NCI-H128 (cell line): Measurements from ENCODE around the gene DARS1.

Source experiments
- DNase-seq: peaks from one replicate; lab custom pipeline; 2025; ENCODE audit not compliant: unreplicated experiment; lab: John Stamatoyannopoulos, UW

The DARS1 gene

DNA sequence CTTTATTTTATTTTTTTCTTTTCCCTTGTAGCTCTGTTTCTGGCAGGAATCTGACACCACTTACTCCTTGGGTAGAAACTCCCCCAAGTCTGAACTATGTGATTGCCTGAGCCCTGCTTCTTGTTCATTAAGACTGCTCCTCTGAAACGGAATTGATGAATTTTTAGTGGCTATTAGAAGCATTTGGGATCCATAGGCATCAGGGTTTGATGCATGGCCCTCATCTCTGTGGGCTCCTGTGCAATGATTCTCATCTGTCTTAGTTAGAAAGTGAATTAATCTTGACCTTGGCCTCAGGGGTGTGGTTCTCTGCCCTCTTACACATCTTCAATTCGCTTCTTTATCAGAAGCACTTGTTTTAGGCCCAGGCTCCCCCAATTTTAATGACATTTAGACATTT is 31.0 kb upstream of the DARS1 start:
- DNase-seq: no peak

DNA sequence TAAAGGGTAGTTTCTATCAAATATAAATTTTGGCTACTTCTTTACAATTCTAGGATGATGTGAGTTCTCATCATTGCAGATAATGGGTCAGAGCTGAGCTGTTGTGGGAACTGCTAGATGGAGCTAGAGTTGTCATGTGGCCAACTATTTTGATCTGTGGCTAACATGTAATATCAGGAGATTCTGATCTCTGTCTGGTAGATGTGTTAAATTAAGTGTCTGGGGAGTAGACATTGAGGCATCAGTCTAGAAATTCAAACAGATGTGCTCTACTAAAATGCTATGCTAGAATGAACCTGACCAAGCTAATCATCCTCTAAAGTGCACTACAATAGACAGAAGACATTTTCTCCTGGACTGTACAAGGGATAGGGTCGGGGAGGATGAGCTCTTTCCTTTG is 30.3 kb upstream of the DARS1 start:
- no peak for DNase-seq

DNA sequence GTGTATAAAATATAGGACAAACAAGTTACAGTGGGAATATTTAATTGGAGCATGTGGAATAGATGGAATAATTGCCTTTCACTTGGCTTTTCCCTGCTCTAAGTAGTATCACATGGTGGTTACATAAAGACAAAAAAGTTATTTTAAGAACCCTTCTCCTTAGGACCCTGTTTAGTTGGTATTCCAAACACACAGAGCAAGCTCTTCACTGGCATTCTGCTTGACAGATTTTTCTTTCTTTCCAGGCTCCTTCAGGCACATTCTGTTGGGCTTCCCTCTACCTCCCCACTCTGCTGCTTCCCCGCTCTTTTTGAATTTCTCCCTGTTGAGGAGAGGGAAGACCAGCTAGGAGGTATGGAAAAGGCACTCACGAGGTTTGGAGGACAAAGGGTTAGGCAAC is 29.0 kb upstream of the DARS1 start:
- no peak for DNase-seq

DNA sequence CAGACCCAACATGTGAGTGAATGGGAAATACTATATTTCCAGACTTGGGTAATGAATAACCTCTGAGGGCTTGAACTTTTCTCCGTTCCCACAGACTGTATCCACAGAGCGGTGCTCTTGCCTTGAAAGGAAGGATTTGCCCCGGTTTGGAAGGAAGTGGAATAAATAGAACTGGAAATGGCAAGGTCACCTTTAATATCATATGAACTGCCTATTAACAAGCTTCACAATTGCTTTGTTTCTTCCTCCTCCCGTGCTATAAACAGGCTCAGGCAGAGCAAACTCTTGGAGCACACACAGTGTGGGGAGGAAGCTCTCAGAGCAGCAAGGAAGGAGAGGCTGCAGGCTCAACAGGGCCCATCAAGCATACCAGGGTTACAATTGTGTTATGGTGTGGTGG is 28.5 kb upstream of the DARS1 start:
- DNase-seq: no peak

DNA sequence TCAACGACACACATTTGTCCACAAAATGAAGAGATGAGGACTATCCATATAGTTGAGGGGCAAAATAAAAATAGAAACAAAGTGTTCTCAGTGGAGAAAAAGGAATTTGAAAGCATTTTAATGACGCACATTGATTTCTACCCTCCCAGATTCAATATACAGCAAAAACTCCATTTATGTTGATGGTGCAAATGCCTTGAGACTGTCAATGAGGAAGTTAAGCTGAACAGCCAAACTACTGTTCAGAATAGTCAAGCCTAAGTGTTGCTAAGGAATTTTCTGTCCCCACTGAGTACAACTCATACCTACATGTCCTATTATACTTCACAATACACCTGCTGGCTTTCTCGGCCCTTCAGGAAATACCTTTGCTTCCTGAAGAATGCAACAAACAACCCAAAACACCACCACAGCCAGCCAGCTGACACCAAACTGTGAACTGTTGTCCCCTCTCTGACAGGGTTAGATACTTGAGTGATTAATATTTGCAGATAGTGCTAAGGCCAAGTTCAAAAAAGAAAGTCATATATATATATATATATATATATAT is 27.8 kb upstream of the DARS1 start:
- DNase-seq: no peak

DNA sequence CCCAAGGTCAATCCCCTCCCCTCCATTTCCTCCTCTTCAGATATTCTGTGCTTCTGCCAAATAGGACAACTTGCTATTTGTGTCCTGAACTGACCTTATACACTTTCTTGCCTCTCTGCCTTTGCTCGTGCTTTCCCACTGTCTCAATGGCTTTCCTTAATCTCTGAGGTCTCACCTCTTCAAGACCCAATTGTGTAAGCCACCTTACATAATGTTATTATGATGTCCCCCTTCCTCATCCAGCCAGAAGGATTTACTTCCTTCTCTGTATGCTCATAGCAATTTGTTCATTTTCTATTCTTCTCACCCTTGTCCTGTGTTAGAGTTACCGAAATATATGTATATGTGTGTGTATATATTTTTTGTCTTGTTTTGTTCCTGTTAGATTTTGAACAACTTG is 26.9 kb upstream of the DARS1 start:
- no peak for DNase-seq

DNA sequence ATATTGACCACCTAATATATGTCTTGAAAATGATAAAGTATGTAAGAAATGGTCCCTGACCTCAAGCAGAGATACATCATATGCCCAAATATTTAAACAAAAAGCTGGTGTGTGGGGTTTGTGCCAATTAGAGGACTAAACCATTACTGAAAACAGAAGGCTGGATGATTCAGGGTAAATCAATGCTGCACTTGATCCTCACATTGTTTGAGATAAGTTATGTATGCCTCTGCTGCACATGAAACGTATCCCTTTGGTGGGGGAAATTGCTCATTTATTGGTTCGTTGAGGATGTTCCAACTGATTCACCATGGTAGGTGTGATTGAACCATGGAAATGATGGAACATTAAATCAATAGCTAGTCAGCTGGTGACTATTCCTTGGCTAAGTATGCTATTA is 24.7 kb upstream of the DARS1 start:
- no peak for DNase-seq

DNA sequence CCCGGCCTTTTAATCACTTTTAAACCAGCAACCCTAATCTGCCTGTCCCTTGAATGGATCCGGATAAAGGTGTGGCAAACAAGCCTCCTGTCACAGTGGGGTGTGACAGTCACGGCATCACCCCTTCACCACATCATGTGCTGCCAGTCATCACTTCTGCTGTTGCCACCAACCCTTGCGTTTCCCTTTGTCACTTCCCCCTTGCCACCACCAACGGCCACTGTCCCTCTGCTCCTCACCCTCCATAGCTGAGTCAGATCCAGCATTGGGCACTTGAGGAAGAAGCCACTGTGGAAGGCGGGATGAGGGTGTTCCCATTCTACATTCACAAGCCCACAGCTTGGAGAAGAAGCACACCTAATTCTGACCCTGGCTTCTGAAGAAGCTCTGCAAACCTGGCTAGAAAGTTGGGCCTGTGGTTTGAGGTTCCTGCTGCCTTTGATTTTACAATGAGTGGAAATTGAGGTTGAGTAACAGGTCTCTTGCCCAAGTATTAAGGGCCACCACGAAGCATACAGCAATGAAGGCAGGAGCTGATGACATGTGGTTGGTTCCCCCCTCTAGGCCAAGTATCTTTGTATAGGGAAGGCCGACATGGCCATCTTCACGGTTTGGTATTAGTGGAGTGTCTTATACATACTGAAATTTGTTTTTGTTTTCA is 22.9 kb upstream of the DARS1 start:
- no peak for DNase-seq

DNA sequence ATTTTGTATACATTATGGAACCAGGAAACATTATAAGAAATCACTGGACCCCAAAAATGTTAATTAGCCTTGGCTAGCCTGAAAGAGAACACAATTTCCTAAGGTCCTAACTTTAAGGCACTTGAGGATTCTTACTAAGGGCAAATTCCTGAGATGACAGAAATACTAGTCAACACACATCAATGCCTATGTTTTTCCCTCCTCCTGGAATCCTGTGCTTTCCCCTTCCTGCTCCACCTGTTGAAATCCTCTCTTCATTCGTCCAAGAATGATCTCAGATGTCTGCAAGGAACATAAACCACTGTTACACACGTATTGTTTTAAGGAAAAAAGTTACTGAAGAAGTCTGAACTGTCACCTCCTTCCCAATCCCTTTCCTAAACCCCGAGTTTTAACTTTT is 21.2 kb upstream of the DARS1 start:
- no peak for DNase-seq

DNA sequence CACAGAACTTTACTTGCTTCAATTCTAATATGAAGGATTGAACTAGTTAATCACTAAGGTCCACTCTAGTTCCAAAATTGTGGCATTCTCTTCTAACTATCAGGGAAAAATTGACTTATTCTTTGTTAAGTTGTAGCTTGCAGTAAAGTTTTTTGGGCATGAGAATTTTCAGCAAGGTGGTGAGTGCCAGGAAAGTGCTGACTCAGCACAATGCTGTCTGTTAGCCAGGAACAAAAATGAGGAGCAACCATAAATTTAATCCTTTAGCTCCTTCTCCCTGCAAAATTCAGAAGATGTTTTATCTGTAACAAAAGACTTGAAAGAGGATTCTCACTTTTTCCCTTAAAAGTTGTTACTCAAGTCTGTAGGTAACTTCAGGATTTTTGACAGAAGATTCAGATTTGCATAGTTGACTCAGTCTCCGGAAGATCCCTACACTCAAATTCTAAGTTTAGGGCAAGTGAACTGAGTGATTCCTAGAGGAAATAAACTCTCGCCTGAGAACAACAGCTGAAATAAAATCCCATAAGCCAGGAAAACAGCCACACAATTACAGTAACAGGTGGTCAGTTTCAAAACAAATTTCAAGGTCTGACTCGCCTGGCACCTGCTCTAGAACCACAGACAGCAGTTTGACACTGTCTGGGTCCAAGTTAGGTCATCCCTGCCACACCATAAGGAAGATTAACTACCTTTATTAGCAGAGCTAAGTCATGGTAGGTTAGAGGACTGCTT is 20.2 kb upstream of the DARS1 start:
- DNase-seq: no peak

DNA sequence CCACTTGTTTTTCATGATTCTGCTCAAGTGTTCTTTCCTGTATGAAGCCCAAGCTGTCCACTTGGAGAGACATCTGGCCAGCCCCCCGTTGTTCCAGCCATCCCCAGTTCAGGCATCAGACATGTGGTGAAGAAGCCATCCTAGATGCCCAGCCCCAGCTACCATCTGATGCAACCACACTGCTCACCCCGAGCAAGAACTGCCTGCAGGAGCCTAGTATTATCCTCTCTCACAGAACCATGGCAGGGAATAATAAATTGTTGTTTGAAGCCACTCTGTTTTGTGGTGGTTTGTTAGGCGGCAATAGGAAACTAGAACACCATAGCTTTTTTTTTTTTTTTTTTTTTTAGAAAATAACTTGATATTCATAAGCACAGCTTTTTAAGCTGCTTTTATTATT is 19.5 kb upstream of the DARS1 start:
- DNase-seq: no peak

DNA sequence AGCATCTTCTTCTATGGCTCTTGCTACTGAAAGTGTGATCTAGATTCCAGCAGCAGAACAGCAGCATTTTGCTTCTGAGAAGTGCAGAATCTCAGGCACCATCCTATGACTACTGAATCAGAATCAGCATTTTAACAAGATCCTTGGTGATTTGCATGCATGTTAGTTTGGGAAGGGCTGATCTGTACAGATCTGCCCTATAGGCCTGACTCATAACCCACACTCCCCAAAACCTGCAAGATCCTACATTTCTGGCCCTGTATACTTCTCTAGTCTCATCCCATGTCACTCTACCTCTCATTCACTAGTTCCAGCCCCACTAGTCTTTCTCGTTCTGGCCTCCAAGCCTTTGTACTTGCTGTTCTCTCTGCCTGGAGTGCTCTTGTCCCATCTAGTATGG is 15.7 kb upstream of the DARS1 start:
- DNase-seq: no peak

DNA sequence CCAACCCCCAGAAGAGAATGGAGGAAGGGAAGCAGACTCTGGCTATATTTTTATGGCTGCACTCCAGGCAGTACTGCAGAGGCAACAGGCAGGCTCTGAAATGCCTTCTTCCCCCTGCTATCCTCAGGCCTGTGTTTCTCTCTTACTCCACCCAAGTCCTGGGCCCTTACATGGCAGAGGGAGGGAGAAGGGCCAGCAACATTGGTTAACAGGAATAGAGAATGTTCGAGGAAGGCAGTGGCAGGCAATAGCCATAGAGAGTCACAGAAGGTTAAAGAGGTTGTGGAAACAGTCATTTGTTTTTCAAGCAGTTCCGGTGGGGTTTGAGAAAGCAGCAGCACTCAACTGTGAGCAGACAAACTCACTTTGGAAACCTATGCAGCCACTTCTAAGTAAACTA is 15.1 kb upstream of the DARS1 start:
- no peak for DNase-seq

DNA sequence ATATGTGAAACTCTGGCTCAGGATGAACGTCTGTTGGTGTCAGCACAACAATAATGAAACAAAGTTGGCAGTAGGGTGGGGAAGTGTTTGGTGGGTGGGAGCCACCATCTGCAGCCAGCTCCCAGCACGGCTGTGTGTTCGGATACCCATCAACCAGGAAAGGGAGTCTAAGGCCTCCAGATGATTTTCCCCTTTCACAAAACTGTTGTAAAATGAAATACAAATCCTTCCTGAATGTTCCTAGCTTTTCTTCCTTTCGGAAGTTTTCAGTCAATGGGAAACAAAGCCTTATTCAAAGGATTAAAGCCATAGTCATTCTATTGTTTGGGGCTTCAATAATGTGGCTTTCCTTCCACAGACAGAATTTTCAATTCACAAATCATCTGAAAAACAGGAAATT is 14.5 kb upstream of the DARS1 start:
- DNase-seq: no peak

DNA sequence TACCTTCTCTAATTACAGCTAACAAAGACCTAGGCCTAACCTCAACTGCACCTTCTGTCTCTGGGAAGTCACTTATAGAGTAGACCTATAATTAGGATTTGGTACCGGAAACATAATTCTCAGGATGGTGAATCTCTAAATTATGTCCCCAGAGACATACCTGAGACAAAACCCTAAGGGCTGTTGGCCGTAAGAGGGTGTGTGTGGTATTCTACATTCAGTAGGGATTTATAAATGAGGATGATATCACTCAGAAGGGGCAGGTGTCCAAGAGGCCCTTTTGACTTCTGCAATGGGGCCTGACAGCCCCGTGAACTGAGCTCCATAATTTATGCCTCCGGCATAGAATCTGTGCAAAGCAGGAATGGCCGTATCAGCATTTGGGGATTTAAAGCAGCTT is 13.5 kb upstream of the DARS1 start:
- no peak for DNase-seq

DNA sequence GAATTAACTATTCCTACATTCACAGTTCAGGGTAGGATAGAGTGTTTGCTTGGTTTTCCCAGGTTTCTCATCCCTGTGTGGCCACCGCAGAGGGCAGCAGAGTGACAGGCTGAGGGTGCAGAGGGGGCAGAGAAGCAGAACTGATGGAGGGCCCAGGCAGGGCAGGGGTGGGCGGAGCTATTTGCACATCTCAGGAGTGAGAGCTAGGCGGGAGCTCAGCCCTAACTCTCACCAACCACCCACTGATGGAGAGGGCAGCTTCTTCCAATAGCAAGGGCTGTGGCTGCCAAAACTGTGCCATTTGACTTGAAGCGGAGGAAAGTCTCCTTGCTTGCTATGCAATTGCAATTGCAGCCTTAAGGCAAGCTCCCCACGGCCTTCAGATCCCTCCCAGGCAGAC is 12.0 kb upstream of the DARS1 start:
- DNase-seq: no peak

DNA sequence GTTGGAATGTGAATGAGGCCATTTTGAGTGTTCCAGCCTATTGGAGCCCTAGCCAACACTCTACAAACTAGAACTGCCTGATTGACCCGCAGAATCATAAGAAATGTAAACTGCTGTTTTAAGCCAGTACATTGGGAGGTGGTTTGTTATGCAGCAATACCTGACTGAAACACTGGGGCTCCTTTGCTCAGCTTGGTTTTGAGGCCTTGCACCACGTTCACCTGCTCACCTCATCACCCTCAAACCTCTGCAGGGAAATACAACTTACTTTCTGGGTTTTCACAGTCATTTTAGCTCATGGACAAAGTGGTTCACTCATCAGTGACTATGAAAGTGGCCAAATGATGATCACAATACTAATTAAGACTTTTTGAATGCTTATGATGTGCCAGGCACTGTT is 10.9 kb upstream of the DARS1 start:
- no peak for DNase-seq

DNA sequence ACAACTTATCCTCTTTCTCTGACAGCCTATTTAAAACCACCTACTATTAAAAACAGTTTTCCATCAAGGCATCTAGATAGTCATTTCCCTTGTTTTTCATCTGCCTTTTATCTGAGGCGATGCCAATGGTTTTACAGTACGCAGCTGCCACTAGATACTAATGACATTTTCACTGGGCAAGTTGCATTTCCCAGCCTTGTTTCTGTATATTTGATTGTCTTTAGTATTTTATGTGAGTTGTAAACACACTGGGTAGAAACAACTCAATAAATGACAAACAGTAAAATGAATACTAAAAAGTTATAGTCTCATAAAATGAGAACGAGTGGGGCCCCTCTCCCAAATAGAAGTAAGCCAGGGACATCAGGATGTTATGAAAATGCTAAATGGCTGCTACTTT is 8.9 kb upstream of the DARS1 start:
- no peak for DNase-seq

DNA sequence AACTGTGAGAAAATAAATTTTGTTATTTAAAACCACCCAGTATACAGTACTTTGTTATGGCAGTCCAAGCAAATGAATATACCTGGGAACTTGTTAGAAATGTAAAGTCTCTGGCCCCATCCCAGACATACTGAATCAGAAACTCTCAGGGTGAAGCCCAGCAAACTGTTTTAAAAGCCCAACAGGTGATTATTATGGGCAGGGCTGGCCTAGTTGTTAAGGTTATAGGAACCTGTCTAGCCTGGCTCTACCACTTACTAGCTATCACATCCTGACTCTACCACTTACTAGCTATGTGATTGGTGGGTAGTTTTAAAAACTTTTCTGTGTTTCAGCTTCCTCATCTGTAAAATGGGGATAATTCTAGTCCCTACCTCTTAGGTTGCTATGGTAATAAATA is 8.0 kb upstream of the DARS1 start:
- no peak for DNase-seq

DNA sequence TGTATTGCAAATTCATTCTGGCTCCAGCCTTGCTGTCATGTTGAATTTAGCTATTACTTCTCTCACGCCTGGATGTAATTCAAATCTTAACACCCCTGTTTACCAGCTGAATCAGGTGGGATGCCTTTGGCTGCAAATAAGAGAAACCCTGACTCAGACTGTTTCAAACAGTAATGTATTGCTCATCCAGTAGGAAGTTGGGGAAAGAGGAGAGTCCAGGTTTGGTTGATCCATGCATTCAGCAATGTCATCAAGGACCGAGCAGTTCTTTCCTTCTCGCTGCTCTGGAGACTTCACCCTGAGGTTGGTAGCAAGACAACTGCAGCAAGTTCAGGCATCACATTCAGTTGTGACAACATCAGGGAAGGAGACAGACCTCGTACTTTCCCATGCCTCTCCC is 6.4 kb upstream of the DARS1 start:
- no peak for DNase-seq

DNA sequence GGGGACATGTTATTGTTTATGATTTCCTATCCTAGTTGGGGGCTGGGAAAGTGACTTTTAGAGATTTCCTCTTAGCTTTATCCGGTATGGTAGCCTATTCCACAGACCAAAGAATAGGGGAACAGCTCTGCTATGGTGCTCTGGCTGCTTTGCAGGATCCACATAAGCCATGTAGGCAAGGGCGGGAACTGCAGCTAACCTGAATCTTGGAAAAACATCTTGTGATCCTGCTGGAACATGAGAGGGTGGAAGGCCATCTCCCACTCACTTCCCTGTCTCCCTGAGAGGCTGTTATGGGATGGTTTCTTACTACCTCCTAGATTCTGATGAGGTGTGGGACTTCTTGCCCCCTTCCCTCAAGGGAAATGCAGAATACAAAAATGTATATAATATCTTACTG is 2.0 kb upstream of the DARS1 start:
- no peak for DNase-seq

DNA sequence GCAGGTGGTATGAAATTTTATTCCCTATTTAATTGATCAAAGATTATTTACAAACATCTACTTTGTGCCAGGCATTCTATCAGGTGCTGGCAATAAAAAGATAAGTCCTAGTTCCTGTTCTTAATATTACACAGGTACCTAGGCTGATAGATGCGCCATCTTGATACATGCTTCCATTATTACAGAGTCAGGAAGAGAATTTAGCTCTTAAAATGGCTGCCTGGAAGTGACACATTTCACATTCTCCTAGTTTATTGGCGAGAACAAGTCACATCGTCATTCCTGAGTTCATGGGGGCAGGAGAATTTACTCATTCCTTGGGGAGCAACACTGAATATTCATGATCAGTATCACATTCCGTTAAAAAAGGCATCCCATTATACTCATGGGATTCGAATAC is 1.1 kb upstream of the DARS1 start:
- DNase-seq: no peak
